H7 (cell line): ENCODE measurements around the gene VWA1. TPM values are rescaled to one million over a fixed set of nuclear protein-coding genes. Genes with fewer than 3 reads are reported as not detected.

Source experiments
- DNase-seq: peaks from one replicate; pipeline ENCODE4 v3.0.0; 2012
- H3K27me3 ChIP-seq: 2 replicates; pipeline ENCODE4 v1.6.0; 2011; ENCODE audit warnings: mild to moderate bottlenecking, low read length; ENCODE audit not compliant: control insufficient read depth, insufficient read depth
- H3K36me3 ChIP-seq: replicated peaks from 2 replicates; pipeline ENCODE4 v1.5.1; 2011; ENCODE audit warnings: low read length; ENCODE audit not compliant: control insufficient read depth, insufficient read depth
- H3K4me3 ChIP-seq: 2 replicates; pipeline ENCODE4 v1.5.1; 2011; ENCODE audit warnings: low read depth, mild to moderate bottlenecking, control low read depth, low read length, moderate library complexity; ENCODE audit not compliant: insufficient read depth
- total RNA-seq: library from RNA; depleted of rRNA; stranded (reverse); fragments of >200 nt; shearing (Covaris generic); gene quantifications from 2 replicates; pipeline ENCODE4 v1.2.3, GENCODE V29; 2014; rRNA removed

The VWA1 gene, protein sequence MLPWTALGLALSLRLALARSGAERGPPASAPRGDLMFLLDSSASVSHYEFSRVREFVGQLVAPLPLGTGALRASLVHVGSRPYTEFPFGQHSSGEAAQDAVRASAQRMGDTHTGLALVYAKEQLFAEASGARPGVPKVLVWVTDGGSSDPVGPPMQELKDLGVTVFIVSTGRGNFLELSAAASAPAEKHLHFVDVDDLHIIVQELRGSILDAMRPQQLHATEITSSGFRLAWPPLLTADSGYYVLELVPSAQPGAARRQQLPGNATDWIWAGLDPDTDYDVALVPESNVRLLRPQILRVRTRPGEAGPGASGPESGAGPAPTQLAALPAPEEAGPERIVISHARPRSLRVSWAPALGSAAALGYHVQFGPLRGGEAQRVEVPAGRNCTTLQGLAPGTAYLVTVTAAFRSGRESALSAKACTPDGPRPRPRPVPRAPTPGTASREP
- 32.1 and 37.1 TPM in 2 replicates for total RNA-seq

DNA sequence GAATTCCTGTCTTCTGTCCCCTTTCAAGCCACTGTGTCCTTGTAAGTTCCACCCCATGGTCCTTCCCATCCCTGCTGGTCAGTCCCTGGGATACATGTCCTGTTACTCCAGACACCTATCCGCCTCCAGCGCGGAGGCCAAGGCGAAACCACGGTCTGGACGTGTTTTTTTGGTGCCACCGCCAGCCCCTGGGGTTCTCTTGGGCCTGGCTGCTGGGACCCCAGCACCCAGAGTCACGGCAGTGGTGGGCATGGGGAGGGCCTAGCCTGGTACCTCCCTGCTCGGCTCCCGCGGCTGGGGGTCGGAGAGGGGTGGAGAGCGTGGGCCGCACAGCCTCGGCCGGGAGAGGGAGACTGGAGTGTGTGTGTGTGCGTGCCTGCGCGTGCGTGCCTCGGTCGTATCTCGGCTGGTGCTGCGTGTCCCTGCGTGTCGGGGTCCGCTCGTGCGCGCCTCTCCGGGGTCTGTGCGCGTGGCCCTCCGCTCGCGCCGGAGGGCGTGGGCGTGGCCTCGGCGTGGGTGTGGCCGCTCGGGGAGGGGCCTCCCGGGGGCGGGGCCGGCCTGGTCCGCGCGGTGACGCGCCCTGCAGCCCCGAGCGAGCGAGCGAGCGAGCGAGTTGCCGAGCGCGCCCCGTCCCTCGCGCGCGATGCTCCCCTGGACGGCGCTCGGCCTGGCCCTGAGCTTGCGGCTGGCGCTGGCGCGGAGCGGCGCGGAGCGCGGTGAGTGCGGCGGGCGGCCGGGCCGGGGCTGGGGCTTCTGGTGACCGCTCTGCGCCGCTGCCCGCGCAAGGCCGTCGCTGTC is at the start of gene VWA1:
Gene VWA1 (plus strand): TSS at position 585 of the 798 bp plus-strand sequence. CDS start 59 bp downstream, at position 644.
- Histone ChIP-seq H3K27me3 (peaks cover 5% of the 10 kb centered on the region; the same call in 1 of the 2 replicates), H3K36me3 (no peaks in the 10 kb centered on the region), H3K4me3 (peak within 1 kb of the TSS; percentile 76)
- peak; percentile 99 for DNase-seq

DNA sequence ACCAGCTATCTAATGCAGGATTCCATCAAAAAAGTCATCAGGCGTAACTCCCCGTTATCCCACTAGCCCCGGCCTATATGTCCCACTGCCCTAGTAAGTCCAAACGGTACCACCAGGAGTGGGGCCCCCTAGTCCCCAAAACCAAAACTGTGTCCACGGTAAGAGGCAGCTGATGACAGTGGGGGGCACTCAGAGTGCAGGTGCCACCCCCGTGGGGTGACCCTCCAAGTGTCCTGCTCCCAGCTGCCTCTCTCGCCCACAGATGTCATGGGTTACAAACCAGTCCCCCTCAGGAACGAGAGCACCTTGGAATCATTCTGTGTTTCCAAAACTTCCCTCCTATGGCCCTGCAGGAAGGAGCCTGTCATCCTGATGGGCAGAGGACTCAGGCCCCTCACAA is 49.6 kb upstream of the VWA1 start:
- Histone ChIP-seq H3K4me3 (no peak overlapping the region), H3K27me3 (no peaks in the 10 kb centered on the region), H3K36me3 (peaks cover 28% of the 10 kb centered on the region)
- peak; percentile 43 for DNase-seq

- DNase-seq, result peak; percentile 57
- Histone ChIP-seq H3K4me3 (no peak overlapping the region), H3K27me3 (no peaks in the 10 kb centered on the region), H3K36me3 (peaks cover 42% of the 10 kb centered on the region)
These were observed 48.1 kb upstream of the VWA1 start for GRCh38 chr1:1387098-1388077.

GRCh38 chr1:1388078-1388472 is 47.4 kb upstream of the VWA1 start:
- DNase-seq, result peak; percentile 17
- no peak overlapping the region for H3K4me3 ChIP-seq
- H3K27me3 ChIP-seq, result no peaks in the 10 kb centered on the region
- H3K36me3 ChIP-seq, result peaks cover 49% of the 10 kb centered on the region

DNA sequence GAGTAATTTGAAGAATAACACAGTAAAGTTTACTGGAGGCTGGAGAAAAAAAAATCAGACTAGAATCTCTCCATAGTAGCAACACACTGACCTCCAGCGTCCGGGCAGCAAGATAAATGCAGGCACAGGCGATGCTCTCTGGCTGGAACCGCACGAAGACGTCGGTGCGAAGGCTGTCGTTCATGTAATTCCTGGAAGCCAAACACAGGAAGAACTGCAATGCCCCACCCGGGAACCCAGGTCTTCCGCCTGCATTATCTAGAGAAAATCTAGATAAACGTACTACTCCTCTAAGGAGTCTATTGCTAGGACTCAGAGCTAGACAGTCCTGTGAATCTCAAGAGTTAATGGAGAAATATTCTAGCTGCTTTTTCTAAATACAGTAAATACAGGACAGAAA is 44.8 kb upstream of the VWA1 start:
- Histone ChIP-seq H3K36me3 (peaks cover 67% of the 10 kb centered on the region), H3K27me3 (no peaks in the 10 kb centered on the region), H3K4me3 (no peak overlapping the region)
- no peak for DNase-seq

GRCh38 chr1:1391225-1391624 is 44.3 kb upstream of the VWA1 start:
- no peaks in the 10 kb centered on the region for H3K27me3 ChIP-seq
- no peak overlapping the region for H3K4me3 ChIP-seq
- no peak for DNase-seq
- peaks cover 67% of the 10 kb centered on the region for H3K36me3 ChIP-seq

DNA sequence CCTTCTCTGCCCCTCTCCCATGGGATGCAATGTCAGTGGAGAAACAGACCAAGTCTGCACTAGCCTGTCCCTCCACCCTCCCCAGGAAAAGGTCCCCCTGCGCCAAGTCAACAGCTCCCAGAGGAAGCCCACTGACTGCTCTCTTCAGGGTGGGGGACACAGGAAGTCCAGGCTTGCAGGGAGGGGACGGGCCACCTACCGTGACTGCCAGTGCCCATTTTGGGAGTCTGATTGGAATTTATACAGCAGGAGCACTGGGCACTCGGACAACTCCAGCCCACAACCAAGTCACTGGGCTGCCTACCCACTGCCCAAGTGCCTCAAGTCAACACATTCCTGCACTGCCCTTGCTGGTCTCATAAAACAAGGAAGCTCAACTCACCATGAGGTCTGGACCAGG is 42.5 kb upstream of the VWA1 start:
- no peak for DNase-seq
- Histone ChIP-seq H3K27me3 (no peaks in the 10 kb centered on the region), H3K36me3 (peaks cover 70% of the 10 kb centered on the region), H3K4me3 (no peak overlapping the region)

GRCh38 chr1:1393428-1393827 is 42.1 kb upstream of the VWA1 start:
- Histone ChIP-seq H3K36me3 (peaks cover 67% of the 10 kb centered on the region), H3K4me3 (no peak overlapping the region), H3K27me3 (no peaks in the 10 kb centered on the region)
- DNase-seq, result no peak

DNA sequence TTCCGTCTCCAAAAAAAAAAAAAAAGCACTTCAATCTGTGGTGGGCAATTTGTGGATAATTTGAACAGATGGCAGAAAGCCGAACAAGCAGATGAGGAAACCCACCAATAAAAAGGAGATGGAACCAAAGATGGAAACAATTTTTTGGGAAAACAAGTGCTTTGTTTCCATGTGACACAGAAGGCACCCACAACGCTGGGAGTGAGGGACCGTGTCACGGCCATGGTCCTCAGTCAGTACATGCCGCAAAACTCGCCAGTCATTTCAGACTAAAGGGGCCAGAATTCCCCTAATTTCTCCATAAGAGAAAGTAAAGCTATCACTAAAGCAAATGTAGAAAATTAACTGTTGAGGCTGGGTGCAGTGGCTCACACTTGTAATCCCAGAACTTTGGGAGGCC is 41.4 kb upstream of the VWA1 start:
- peaks cover 67% of the 10 kb centered on the region for H3K36me3 ChIP-seq
- no peak overlapping the region for H3K4me3 ChIP-seq
- H3K27me3 ChIP-seq, result no peaks in the 10 kb centered on the region
- no peak for DNase-seq

DNA sequence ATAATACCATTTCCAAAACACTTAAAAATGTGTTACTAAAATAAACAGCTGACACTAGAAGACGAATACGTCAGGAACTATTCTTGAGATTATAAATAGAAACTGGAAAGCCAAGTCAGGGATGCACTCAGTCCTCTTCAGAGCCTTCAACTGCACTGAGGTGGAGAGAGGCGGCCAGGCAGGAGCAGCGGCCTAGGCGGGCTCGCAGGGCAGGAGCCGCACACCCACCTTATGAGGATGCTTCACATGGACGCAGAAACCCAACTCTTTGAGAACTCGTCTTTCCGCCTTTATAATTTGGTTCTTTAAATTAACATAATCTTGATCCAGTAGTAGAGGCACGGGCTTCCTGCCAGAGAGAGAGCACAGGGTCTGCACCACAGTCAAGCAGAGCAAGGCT is 40.3 kb upstream of the VWA1 start:
- H3K4me3 ChIP-seq, result no peak overlapping the region
- H3K36me3 ChIP-seq, result peaks cover 58% of the 10 kb centered on the region
- no peaks in the 10 kb centered on the region for H3K27me3 ChIP-seq
- no peak for DNase-seq

DNA sequence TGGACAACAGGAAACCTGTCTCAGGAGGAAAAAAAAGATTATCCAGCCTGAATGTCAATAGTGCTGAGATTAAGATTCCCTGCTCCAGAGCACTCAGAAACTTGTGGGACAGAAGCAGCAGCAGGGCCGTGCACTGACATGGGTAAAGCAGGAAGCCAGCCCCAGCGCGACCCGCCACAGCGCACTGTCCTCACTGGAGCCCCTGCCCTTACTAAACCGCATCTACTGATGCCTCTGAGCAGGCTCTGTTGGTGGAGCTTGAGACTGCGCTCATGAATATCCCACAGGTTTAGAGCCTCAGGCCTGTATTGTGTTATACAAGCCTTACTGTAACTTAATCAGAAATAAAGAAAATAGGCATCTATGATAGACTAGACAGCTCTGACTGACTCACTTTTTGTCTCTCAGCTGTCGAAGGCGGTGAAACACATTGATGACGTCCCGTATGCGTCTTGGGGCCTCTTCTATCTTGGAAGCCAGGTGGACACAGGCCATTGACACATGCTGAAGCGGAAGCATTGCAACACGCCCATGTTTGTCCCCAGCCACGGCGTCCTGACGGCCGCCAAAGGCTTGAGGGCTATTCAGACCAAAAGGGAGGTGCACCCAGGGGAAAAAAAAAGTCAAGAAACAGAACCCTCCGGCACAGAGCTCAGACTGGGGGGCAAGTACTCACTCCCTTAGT is 37.5 kb upstream of the VWA1 start:
- Histone ChIP-seq H3K36me3 (peaks cover 50% of the 10 kb centered on the region), H3K27me3 (no peaks in the 10 kb centered on the region), H3K4me3 (peak overlapping the region; percentile 99)
- peak; percentile 48 for DNase-seq

DNA sequence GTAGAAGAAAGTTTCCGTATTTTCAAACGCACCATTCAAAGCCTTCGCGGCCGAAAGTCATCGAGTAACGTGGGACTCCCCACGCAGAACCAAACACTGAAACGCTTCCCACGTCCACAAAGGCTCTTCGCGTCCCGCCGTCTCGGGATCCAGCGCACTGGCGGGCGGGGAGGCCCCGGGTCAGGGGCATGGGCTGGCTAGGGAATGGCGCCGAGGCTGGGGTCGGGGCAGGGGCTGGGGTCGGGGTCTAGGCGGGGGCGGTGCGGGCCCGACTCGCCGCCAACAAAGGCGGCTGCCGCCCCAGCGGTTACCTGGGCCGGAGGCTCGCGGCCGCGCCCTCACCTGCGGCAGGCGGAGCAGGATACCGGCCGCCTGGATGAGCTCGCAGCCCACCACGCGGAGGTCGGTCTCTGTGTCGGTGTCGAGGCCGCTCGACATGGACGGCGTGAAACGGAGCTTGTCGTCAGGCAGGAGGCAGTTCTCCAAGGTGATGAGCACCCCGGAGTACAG is 36.8 kb upstream of the VWA1 start:
- Histone ChIP-seq H3K4me3 (peak overlapping the region; percentile 99), H3K27me3 (no peaks in the 10 kb centered on the region), H3K36me3 (peaks cover 44% of the 10 kb centered on the region)
- DNase-seq, result peak; percentile 86

GRCh38 chr1:1399187-1399871 is 36.2 kb upstream of the VWA1 start, which contains the start of gene CCNL2:
CCNL2 (minus strand) TSS chr1:1399335; CDS start chr1:1399306, 29 bp downstream.
- Histone ChIP-seq H3K27me3 (no peaks in the 10 kb centered on the region), H3K36me3 (peaks cover 41% of the 10 kb centered on the region), H3K4me3 (peak within 1 kb of the TSS; percentile 99)
- DNase-seq, result peak; percentile 100
